Stimulated activated CD4-positive, alpha-beta T cell treated with anti-CD3 and anti-CD28 coated beads, Interleukin-4, amount 100 ng/mL, for 1 hour (primary cell): ENCODE data around the gene LEFTY2.
"Not testable (repeated sequence)": the region's sequence is repeated elsewhere in the genome, so short reads cannot be mapped to it uniquely, and the experiment has no call there.

Experiments
- DNase-seq: peaks from one replicate; pipeline ENCODE4 v3.0.0-alpha.2; 2020

The LEFTY2 gene

GRCh38 chr1:225899044-225899925 is 41.7 kb downstream of the LEFTY2 start:
- DNase-seq = no peak

- no peak for DNase-seq
These were observed 43.2 kb downstream of the LEFTY2 start for GRCh38 chr1:225897595-225898514.

GRCh38 chr1:225896937-225897549 is 44.0 kb downstream of the LEFTY2 start:
- DNase-seq = peak; percentile 32

GRCh38 chr1:225896494-225896893 is 44.5 kb downstream of the LEFTY2 start:
- no peak for DNase-seq

- DNase-seq = no peak
These were observed 48.7 kb downstream of the LEFTY2 start for GRCh38 chr1:225892307-225892706.

- DNase-seq = no peak
These were observed 49.6 kb downstream of the LEFTY2 start for GRCh38 chr1:225891229-225891972.

- DNase-seq = no peak
These were observed 50.4 kb downstream of the LEFTY2 start for GRCh38 chr1:225890346-225891228.

GRCh38 chr1:225889743-225890142 is 51.3 kb downstream of the LEFTY2 start:
- DNase-seq = no peak

- no peak for DNase-seq
These were observed 52.0 kb downstream of the LEFTY2 start, which contains the start of gene LEFTY1 for GRCh38 chr1:225888898-225889601. Gene LEFTY1 (minus strand): TSS chr1:225889146. CDS start chr1:225889066, 80 bp downstream.

GRCh38 chr1:225888289-225888897 is 52.6 kb downstream of the LEFTY2 start:
- DNase-seq = no peak

- not testable (repeated sequence) for DNase-seq
These were observed 53.3 kb downstream of the LEFTY2 start for GRCh38 chr1:225887554-225888288.

GRCh38 chr1:225887030-225887314 is 54.0 kb downstream of the LEFTY2 start:
- no peak for DNase-seq
